DMS153 treated with DMSO at 0.1 percent for 48 hours (cell line): ENCODE data around the gene VWF.
"Not testable (repeated sequence)": the region's sequence is repeated elsewhere in the genome, so short reads cannot be mapped to it uniquely, and the experiment has no call there.

ENCODE experiments used
- DNase-seq: peaks from one replicate; lab custom pipeline; 2025; ENCODE audit not compliant: unreplicated experiment; lab: John Stamatoyannopoulos, UW

The VWF gene

DNA sequence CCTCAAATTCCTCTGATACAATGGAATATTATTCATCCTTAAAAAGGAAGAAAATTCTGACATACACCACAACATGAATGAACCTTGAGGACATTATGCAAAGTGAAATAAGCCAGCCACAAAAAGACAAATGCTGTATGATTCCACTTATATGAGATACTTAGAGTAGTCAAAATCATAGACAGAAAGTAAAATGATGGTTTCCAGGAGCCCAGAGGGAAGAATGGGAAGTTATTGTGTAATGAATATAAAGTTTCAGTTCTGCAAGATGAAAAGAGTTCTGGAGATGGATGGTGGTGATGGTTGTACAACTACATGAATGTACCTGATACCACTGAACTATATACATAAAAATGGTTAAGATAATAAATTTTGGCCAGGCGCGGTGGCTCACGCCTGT, 18.3 kb downstream of the VWF start:
- no peak for DNase-seq

GRCh38 chr12:6104842-6105241, 19.6 kb downstream of the VWF start:
- DNase-seq: no peak

- DNase-seq: no peak
Measured at GRCh38 chr12:6104027-6104426, 20.4 kb downstream of the VWF start.

DNA sequence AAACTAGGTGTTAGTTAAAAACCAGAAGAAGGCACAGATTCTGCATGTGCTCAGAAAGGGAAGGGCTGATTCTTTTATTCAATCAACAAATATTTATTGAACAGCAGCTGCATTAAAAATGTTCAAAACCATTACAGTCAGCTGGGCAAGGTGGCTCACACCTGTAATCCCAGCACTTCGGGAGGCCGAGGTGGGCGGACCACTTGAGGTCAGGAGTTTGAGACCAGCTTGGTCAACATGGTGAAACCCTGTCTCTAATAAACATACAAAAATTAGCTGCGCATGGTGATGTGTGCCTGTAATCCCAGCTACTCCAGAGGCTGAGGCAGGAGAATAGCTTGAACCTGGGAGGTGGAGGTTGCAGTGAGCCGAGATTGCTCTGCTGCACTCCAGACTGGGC, 22.4 kb downstream of the VWF start:
- not testable (repeated sequence) for DNase-seq

DNA sequence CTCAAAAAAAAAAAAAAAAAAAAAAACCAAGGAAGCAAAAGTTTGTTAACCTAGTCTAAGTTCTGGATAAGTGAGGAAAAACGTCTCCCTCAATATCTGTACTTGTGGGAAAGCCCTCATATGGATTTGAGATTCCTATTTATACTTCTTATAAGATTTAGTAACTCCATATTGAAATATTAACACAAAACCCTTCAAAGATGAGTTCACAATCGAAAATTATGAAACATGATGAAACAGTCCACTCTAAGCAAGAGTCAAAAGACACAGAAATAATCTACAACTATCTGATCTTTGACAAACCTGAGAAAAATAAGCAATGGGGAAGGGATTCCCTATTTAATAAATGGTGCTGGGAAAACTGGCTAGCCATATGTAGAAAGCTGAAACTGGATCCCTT, 25.2 kb downstream of the VWF start:
- no peak for DNase-seq

GRCh38 chr12:6097411-6097810, 27.1 kb downstream of the VWF start:
- DNase-seq: no peak

GRCh38 chr12:6096527-6096926, 27.9 kb downstream of the VWF start:
- no peak for DNase-seq

DNA sequence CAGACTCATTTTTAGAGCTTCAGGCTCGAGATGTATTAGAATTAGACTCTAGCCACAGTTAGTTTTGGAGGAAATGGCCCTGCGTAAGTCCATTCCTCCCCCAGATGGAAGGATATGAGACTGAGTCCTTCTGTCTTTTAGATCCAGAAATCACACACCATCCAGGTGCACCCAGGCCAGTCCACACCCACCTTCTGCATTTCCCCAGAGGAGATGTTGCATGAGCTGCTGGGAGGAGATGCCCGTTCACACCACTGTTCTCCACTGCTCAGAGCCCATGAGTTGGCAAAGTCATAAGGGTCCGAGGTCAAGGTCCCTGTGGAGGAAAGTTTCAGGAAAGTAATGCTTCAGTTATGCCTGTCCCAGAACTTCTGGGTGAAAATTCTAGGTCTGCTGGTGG, 29.2 kb downstream of the VWF start:
- DNase-seq: no peak

DNA sequence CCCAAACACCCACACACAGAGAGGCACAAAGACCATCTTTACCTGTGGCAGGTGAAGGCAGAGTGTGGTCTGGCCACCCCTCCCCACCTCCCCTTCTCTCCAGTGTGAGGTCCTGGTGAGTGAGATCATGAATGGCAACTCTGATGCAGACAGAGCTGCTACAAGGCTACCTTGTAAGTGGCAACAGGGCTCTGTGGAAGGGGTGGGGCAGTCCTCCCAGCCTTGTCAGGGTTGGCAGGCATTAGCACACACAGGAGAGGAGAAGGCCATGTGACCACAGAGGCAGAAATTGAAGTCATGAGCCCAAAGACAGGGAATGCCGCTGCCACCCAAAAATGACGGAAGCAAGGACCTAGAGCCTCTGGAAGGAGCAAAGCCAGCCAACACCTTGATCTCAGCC, 30.7 kb downstream of the VWF start:
- DNase-seq: no peak

GRCh38 chr12:6092784-6093722, 31.4 kb downstream of the VWF start:
- no peak for DNase-seq

DNA sequence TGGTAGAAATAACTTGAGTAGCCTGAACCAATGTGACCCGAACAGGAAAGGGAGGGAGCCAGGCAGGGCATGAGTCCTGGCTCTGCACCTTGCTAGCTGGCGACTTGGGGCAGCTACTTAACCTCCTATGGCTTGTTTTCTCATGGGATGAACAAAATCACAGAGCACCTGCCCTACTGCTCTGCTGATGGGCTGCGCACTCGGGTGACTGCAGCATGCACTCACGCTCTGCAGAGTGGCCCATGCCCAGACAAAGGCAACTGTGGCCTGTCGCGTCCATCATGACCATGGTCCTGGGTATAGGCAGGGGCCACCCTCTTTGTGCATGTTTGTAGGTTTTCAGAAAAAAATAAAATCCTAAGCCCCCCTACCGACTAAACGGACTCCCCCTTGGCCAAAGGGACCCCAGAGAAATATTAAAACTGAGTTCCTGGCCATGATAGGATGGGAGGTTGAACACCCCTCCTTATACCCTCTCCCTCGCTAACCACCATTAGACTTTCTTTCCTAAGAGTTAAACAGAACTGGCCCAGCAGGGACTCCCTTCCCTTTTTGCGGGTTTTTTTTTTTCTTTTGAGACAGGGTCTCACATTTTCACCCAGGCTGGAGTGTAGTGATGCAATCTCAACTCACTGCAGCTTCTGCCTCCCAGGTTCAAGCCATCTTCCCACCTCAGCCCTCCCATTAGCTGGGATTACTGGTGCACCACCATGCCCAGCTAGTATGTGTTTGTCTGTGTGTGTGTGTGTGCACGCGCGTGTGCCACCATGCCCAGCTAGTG, 32.5 kb downstream of the VWF start:
- no peak for DNase-seq

DNA sequence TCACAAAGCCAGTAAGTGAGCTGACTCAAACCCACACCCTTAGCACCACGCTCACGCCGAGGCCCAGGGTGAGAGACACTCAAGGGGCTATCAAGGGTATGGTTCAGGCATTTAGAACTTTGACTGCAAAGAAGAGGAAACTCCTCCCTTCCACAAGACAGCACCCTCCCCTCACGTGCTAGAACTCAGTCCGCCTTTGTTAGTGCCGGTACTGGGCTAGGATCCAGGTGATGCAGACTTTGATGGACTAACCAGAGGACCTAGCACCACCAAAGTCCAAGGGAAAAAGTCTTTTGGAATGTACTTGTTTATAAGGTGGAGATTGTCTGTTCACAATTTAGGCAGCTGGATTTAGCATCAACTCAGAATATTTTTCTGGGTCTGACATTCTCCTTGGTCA, 33.7 kb downstream of the VWF start:
- DNase-seq: no peak

- DNase-seq: peak; percentile 94
Measured at GRCh38 chr12:6088921-6089747, 35.3 kb downstream of the VWF start.

DNA sequence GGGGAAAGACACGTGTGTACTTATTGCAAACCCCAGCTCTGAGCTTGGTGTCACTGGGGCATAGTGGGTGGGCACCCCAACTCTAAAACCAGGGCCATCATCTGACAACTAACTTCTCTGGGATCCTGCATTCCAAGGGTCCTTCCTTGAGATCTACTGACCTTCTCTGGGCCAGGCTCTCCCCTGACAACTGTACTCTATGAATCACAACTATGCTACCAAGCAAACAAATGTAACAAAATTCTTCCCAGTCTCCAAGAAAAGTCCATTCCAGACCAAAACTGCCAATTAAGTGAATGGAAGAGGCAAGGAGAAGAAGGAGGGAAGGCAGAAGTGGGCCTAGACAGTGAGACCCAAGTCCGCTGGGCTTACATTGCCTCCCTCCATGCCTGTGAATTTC, 38.2 kb downstream of the VWF start:
- DNase-seq: no peak

DNA sequence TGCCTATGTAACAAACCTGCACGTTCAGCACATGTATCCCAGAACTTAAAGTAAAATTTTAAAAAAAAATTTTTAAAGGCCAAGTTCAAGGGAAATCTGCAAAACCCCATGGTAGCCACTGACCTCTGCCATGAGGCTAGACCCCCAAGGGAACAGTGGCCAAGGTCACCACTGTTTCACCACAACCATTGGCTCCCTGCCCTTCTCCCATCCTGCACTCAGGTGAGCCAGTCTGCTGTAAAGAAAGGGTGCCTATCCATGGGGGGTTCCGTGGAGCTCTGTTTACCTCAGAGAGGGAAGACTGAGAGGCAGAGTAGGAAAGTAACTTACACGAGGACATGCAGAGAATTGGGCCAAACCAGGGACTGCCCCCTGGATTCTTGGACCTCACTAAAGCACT, 38.6 kb downstream of the VWF start:
- DNase-seq: no peak

DNA sequence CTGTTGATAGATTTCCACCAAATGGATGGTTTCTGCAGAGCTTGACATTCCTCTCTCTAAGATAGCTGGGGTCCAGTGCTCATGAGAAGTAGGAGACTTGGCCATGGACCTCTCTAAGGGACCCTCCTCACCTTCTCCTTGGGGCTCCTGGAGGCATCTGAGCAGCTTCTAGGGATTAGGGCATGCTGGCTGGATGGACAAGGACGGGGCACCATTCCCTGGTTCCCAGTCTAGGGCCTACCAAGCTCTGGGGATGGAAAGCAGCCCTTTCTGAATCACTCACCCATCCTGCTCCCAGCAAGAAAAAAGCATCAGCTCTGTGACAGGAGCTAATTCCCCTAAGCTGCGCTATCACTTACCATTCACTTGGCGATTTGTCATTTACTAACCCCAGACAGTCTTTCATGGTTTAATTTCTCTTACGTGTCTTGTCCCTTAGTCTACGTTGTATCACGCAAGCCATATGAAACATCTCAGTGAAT, 39.5 kb downstream of the VWF start:
- DNase-seq: no peak

- no peak for DNase-seq
Measured at GRCh38 chr12:6084261-6084968, 40.1 kb downstream of the VWF start.

DNA sequence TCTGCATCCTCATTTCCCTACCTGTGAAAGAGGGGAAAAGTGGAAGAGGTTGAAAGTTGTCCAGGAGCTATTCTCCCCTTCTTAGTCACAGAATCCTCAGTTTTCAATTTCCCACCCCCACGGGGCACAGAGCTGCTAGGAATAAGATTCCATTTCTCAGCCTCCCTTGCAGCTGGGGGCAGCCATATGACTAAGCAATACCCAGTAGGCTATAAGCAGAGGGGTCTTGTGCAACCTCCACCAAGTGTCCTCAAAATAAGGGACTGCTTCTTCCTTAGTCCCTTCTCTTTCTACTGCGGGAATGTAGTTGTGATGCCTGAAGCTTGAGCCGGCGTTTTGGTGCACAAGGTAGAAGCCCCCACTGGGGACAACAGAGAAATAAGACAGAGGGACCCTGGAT, 40.9 kb downstream of the VWF start:
- no peak for DNase-seq

- DNase-seq: no peak
Measured at GRCh38 chr12:6082613-6083012, 41.9 kb downstream of the VWF start.

DNA sequence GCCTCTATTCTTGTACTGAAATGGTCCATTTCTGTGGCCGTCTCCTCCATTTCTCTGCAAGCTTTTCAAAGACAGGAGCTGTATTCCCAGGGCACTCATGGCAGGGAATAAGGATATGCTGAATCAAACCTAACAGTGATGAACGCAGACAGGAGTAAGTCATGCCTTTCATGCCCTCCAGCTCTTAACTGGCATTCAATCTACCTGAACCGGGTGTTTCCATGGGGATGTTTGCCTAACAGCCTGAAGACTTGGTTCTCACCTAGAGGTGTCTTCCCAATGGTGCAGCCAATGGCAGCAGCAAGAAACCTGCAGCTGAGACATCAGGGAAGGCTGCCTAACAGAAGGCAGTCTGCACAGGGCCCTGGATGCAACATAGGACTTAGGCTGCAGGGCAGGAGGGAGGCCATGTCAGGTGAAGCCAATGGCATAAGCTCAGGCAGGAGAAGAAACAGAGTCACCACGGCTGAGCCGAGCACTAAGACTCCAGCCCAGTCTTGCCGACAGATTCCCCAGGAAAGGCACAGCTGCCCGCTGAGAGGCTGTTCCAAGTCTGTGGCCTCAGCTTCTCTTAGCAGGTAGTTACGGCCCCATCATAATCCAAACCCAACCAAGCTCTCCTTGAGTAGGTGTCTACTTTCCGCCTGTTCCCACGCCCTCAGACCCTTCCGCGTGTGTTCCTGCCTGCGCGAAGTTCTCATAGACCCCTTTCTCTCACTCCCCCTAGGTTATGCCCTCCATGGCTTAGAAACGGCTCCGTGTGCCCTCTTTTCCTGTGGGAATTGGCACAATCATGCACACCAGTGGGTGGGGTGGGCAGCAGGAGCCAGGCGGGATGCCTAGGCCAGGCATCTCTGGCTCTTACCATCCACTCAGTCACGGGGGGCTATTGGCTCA, 44.1 kb downstream of the VWF start:
- no peak for DNase-seq
